Mesenchymal stem cell (in vitro differentiated cells and primary cell): Measurements from ENCODE around the gene NUDT17.
"Not testable (repeated sequence)": the region's sequence is repeated elsewhere in the genome, so short reads cannot be mapped to it uniquely, and the experiment has no call there.

ENCODE experiments used
- DNase-seq: peaks from one replicate; pipeline ENCODE4 v3.0.0-alpha.2; 2013
- H2AFZ ChIP-seq: one replicate; pipeline ENCODE4 v1.6.1; 2013; ENCODE audit warnings: low read depth, mild to moderate bottlenecking, control low read depth, inconsistent platforms, low read length, moderate library complexity
- H2AK5ac ChIP-seq: 2 replicates; pipeline ENCODE4 v1.6.1; 2013; ENCODE audit warnings: low read length, moderate library complexity, mild to moderate bottlenecking, inconsistent platforms; ENCODE audit not compliant: severe bottlenecking
- H2BK120ac ChIP-seq: one replicate; pipeline ENCODE4 v1.6.1; 2013; ENCODE audit warnings: low read depth, mild to moderate bottlenecking, inconsistent platforms, low read length, moderate library complexity
- H2BK12ac ChIP-seq, 2 experiments: one replicate each; pipeline ENCODE4 v1.6.1; 2013; ENCODE audit warnings: inconsistent platforms in 2 of 2, low read length in 2 of 2, mild to moderate bottlenecking in 2 of 2, moderate library complexity in 2 of 2, control low read depth in 1 of 2
- H2BK15ac ChIP-seq: one replicate; pipeline ENCODE4 v1.6.1; 2013; ENCODE audit warnings: mild to moderate bottlenecking, low read depth, inconsistent platforms; ENCODE audit not compliant: poor library complexity, severe bottlenecking
- H2BK5ac ChIP-seq: 2 replicates; pipeline ENCODE4 v1.6.1; 2013; ENCODE audit warnings: low read depth, mild to moderate bottlenecking, low read length, control low read depth, inconsistent platforms; ENCODE audit not compliant: poor library complexity, severe bottlenecking
- H3K14ac ChIP-seq, 2 experiments: one replicate each; pipeline ENCODE4 v1.6.1; 2013; ENCODE audit warnings: inconsistent platforms in 2 of 2, low read length in 2 of 2, control low read depth in 1 of 2, mild to moderate bottlenecking in 1 of 2, moderate library complexity in 1 of 2
- H3K18ac ChIP-seq, 2 experiments: one replicate each; pipeline ENCODE4 v1.6.1; 2013; ENCODE audit warnings: inconsistent platforms in 2 of 2, low read length in 2 of 2, control low read depth in 1 of 2, low read depth in 1 of 2, mild to moderate bottlenecking in 1 of 2
- H3K23ac ChIP-seq, 2 experiments: one replicate each; pipeline ENCODE4 v1.6.1; 2013; ENCODE audit warnings: inconsistent platforms in 2 of 2, low read length in 2 of 2, mild to moderate bottlenecking in 2 of 2, moderate library complexity in 2 of 2, control low read depth in 1 of 2
- H3K27ac ChIP-seq: 2 replicates; pipeline ENCODE4 v1.5.1; 2013; ENCODE audit warnings: mild to moderate bottlenecking, moderate library complexity, low read length, control low read depth, inconsistent platforms; ENCODE audit not compliant: poor library complexity, severe bottlenecking
- H3K27me3 ChIP-seq, 2 experiments: 2 replicates each; pipeline versions ENCODE4 v1.6.1 to v1.7.0; 2013; ENCODE audit warnings: low read length in 2 of 2, mild to moderate bottlenecking in 2 of 2, moderate library complexity in 2 of 2, control low read depth in 1 of 2, inconsistent platforms in 1 of 2; ENCODE audit not compliant: control insufficient read depth in 1 of 2, insufficient read depth in 1 of 2
- H3K36me3 ChIP-seq, 2 experiments: 2 replicates each; pipeline versions ENCODE4 v1.6.1 to v1.7.0; 2013; ENCODE audit warnings: low read length in 2 of 2, control low read depth in 1 of 2, inconsistent platforms in 1 of 2, low read depth in 1 of 2, mild to moderate bottlenecking in 1 of 2; ENCODE audit not compliant: insufficient read depth in 2 of 2, control insufficient read depth in 1 of 2
- H3K4ac ChIP-seq, 2 experiments: one replicate each; pipeline ENCODE4 v1.6.1; 2013; ENCODE audit warnings: inconsistent platforms in 2 of 2, low read length in 2 of 2, mild to moderate bottlenecking in 2 of 2, moderate library complexity in 2 of 2, control low read depth in 1 of 2, low read depth in 1 of 2
- H3K4me1 ChIP-seq: 2 replicates; pipeline ENCODE4 v1.6.1; 2013; ENCODE audit warnings: low read depth, low read length, control low read depth; ENCODE audit not compliant: control insufficient read depth, insufficient read depth
- H3K4me2 ChIP-seq: 2 replicates; pipeline ENCODE4 v1.6.1; 2013; ENCODE audit warnings: low read length, mild to moderate bottlenecking, inconsistent platforms; ENCODE audit not compliant: poor library complexity, severe bottlenecking
- H3K4me3 ChIP-seq, 2 experiments: 2 replicates each; pipeline versions ENCODE4 v1.5.1 to v1.7.0; 2013; ENCODE audit warnings: low read length in 2 of 2, mild to moderate bottlenecking in 2 of 2, control low read depth in 1 of 2, low read depth in 1 of 2; ENCODE audit not compliant: insufficient read depth in 1 of 2
- H3K79me1 ChIP-seq: replicated peaks from 2 replicates; pipeline ENCODE4 v1.6.1; 2013; ENCODE audit warnings: mild to moderate bottlenecking, control low read depth, low read length, inconsistent platforms; ENCODE audit not compliant: poor library complexity, severe bottlenecking
- H3K9ac ChIP-seq: 2 replicates; pipeline ENCODE4 v1.7.0; 2013; ENCODE audit warnings: mild to moderate bottlenecking, low read length, moderate library complexity
- H3K9me3 ChIP-seq: 2 replicates; pipeline ENCODE4 v1.7.0; 2013; ENCODE audit warnings: mild to moderate bottlenecking, low read length; ENCODE audit not compliant: control insufficient read depth
- H4K8ac ChIP-seq: one replicate; pipeline ENCODE4 v1.6.1; 2013; ENCODE audit warnings: inconsistent platforms, mild to moderate bottlenecking, low read length, moderate library complexity
- H4K91ac ChIP-seq: one replicate; pipeline ENCODE4 v1.6.1; 2013; ENCODE audit warnings: mild to moderate bottlenecking, low read length, inconsistent platforms
- WGBS: methylation state at CpG from one replicate; pipeline ENCODE4 v1.1.7; 2013; ENCODE audit warnings: mixed read lengths; 5-methylcytosine and 5-hydroxymethylcytosine counted together

Gene NUDT17

GRCh38 chr1:145818095-145818494 is 27.3 kb upstream of the NUDT17 start:
- no CpG with 5 or more reads among the region's 6 CpGs for WGBS
- H2BK120ac ChIP-seq, H3K9me3 ChIP-seq, H4K8ac ChIP-seq, H3K14ac ChIP-seq, H3K4ac ChIP-seq, H2BK12ac ChIP-seq, H3K79me1 ChIP-seq, H2AFZ ChIP-seq, H4K91ac ChIP-seq, H2BK5ac ChIP-seq, H3K9ac ChIP-seq, H3K23ac ChIP-seq, H3K4me2 ChIP-seq, H3K18ac ChIP-seq, H2AK5ac ChIP-seq, H3K4me1 ChIP-seq, H2BK15ac ChIP-seq, H3K27me3 ChIP-seq, H3K36me3 ChIP-seq, H3K4me3 ChIP-seq: not testable (repeated sequence)
- peak; percentile 72 for DNase-seq
- H3K27ac ChIP-seq: peak overlapping the region; percentile 80

- H3K4me3 ChIP-seq: peak overlapping the region in 1 of 2 experiments; percentile 67
- not testable (repeated sequence) for H3K23ac ChIP-seq, H3K4ac ChIP-seq, H2BK5ac ChIP-seq, H3K27me3 ChIP-seq, H3K9me3 ChIP-seq, H4K91ac ChIP-seq, H3K4me1 ChIP-seq, H3K27ac ChIP-seq, H2AFZ ChIP-seq, DNase-seq, H4K8ac ChIP-seq, H3K14ac ChIP-seq, H2AK5ac ChIP-seq, H2BK12ac ChIP-seq, H3K79me1 ChIP-seq, H2BK15ac ChIP-seq, H2BK120ac ChIP-seq, H3K18ac ChIP-seq
- H3K4me2 ChIP-seq: peak overlapping the region; percentile 50
- peaks cover 10 to 20% of the 10 kb centered on the region in 2 experiments for H3K36me3 ChIP-seq
- WGBS: no CpG with 5 or more reads among the region's 16 CpGs
- H3K9ac ChIP-seq: peak overlapping the region; percentile 65
Measured at GRCh38 chr1:145822779-145823331, 22.6 kb upstream of the NUDT17 start.

DNA sequence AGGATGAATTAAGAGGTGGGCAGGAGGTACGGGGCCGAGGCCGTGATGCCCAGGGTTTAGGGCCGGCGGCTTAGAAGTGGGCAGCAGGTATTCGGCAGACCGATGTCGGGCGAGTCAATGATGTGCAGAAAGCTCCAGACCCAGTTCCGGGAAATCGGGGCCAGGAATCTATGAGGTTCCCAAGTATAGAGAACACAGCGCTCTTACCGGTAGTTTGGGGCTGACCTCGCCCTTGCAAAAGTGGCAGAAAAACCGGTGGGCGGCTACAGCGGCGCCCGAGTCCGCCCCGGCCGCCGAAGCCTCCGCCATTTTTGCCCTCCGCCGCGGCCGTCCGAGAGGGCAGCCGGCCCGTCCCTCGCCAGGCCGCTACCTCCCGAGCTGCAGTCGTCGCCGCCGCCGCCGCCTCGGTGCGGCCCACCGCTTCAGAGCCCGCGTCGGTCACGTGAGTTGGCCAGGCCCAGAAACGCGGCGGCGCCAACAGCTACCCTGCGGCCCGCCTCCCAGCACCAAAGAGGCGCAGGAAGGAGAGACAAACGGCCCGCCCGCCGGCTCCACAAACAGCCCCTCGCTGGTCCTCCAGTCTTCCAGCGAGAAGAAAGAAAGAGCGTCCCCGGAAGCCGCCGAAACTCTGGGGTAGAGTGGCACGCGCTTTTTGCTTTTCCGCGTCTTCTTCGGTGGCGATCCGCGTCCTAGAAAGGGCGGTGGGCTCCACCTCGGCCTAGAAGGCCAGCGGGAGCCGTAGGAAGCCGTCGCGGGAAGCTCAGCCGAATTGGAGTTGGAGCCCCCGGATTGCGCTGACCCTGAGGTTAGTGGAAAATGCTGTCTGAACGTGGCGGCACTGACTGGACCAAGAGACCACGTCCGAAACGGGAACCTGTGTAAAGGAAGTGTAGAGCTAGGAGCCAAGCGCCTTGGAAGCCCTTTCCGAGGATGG is 21.6 kb upstream of the NUDT17 start, which contains the start of the genes POLR3C and RNF115:
Gene POLR3C, plus strand, starts transcription at position 636 of the 934 bp plus-strand sequence. CDS start 1,577 bp downstream, outside the sequence.
Gene RNF115, minus strand, starts transcription at position 531 of the 934 bp plus-strand sequence. Its CDS starts 222 bp downstream, at position 309.
- Histone ChIP-seq H3K14ac (peak within 1 kb of the TSS; percentile 15 to 97), H3K4me3 (peak within 1 kb of the TSS; percentile 85 to 91), H2BK15ac (peak within 1 kb of the TSS; percentile 83), H3K4me2 (peak within 1 kb of the TSS; percentile 72), H2BK12ac (no peak within 1 kb of the TSS), H3K4me1 (no peaks in the 10 kb centered on the region), H4K8ac (peak within 1 kb of the TSS; percentile 94), H4K91ac (peak within 1 kb of the TSS; percentile 97), H2BK120ac (peak within 1 kb of the TSS; percentile 49), H2AK5ac (no peak within 1 kb of the TSS), H3K27ac (peak within 1 kb of the TSS; percentile 97), H2BK5ac (peak within 1 kb of the TSS; percentile 95), H3K27me3 (no peaks in the 10 kb centered on the region), H3K9ac (peak within 1 kb of the TSS; percentile 91), H3K79me1 (peaks cover 9% of the 10 kb centered on the region), H3K4ac (peak within 1 kb of the TSS; percentile 88 to 90), H3K36me3 (peaks cover 10 to 30% of the 10 kb centered on the region in 2 experiments), H3K18ac (peak within 1 kb of the TSS; percentile 95 to 98), H2AFZ (peak within 1 kb of the TSS; percentile 98), H3K9me3 (no peaks in the 10 kb centered on the region), H3K23ac (peak within 1 kb of the TSS in 1 of 2 experiments; percentile 99)
- peak; percentile 93 for DNase-seq
- under 1% methylated on average over 89 of the region's 89 CpGs for WGBS

DNA sequence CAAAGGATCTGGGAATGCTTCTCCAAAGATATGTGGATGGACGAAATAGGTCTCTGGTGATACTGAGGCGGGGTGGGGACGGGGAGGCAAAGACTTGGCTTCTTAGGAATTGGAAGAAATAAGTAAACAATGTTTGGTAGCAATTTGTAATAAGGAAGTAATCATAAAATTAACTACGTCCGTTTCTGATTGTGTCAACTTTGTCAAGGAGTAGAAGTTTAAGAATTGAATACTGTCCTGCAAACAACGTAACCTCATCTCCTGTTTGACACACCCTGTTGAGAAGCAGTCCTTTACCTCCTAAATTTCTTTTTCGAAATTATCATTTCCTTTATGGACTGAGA is 21.0 kb upstream of the NUDT17 start:
- peak overlapping the region; percentile 86 for H4K8ac ChIP-seq
- peak overlapping the region; percentile 54 to 90 for H3K4ac ChIP-seq
- peak overlapping the region; percentile 91 for H3K9ac ChIP-seq
- peaks cover 7 to 36% of the 10 kb centered on the region in 2 experiments for H3K36me3 ChIP-seq
- peak overlapping the region; percentile 77 for H4K91ac ChIP-seq
- H2BK15ac ChIP-seq: no peak overlapping the region
- DNase-seq: no peak
- no peaks in the 10 kb centered on the region for H3K4me1 ChIP-seq
- H3K14ac ChIP-seq: peak overlapping the region in 1 of 2 experiments; percentile 97
- peak overlapping the region; percentile 72 for H3K4me2 ChIP-seq
- H3K79me1 ChIP-seq: peaks cover 14% of the 10 kb centered on the region
- peak overlapping the region in 1 of 2 experiments; percentile 99 for H3K23ac ChIP-seq
- no peak overlapping the region for H2BK12ac ChIP-seq
- H3K27me3 ChIP-seq: no peaks in the 10 kb centered on the region
- H2BK120ac ChIP-seq: no peak overlapping the region
- H2BK5ac ChIP-seq: no peak overlapping the region
- no peak overlapping the region for H2AK5ac ChIP-seq
- no peaks in the 10 kb centered on the region for H3K9me3 ChIP-seq
- 4% methylated on average over 7 of the region's 7 CpGs for WGBS
- peak overlapping the region; percentile 98 for H2AFZ ChIP-seq
- peak overlapping the region; percentile 85 to 91 for H3K4me3 ChIP-seq
- peak overlapping the region; percentile 82 to 98 for H3K18ac ChIP-seq
- H3K27ac ChIP-seq: peak overlapping the region; percentile 97
